B cell (primary cell): ENCODE measurements around the gene CRACR2A. TPM values are rescaled to one million over a fixed set of nuclear protein-coding genes. Genes with fewer than 3 reads are reported as not detected.

Experiments used
- ATAC-seq: fragments of 200-7000 bp; cut with Tn5 transposase; one replicate; pipeline ENCODE4 v1.10.0; 2021; ENCODE audit warnings: low read depth, mild to moderate bottlenecking, moderate number of reproducible peaks, moderate library complexity
- CTCF ChIA-PET: fragments of 350-600 bp; sonication (Branson Sonifier 250); formaldehyde crosslinking; loops from one replicate; lab custom pipeline; 2021; ENCODE audit warnings: antibody characterized with exemption, inconsistent platforms; lab: Charles Lee
- POLR2A ChIA-PET: fragments of 350-600 bp; sonication (Branson Sonifier 250); formaldehyde crosslinking; loops from one replicate; lab custom pipeline; 2021; ENCODE audit warnings: antibody characterized with exemption; lab: Charles Lee
- DNase-seq: peaks from one replicate; pipeline ENCODE4 v3.0.0; 2013
- H2AFZ ChIP-seq: 2 replicates; pipeline ENCODE4 v1.6.1; 2012; ENCODE audit warnings: mild to moderate bottlenecking, low read depth, low read length; ENCODE audit not compliant: insufficient read depth, poor library complexity, severe bottlenecking
- H3K27ac ChIP-seq, 2 donors: 1 replicate in 1 of 2; 2 replicates in 1 of 2; pipeline ENCODE4 v1.5.1; 2012 to 2013; ENCODE audit warnings: low read length in 2 of 2, mild to moderate bottlenecking in 2 of 2, moderate library complexity in 1 of 2
- H3K27me3 ChIP-seq, 4 experiments: fragments of 200-600 bp in 1 of 4; sonication (generic) in 1 of 4; replicated peaks in 1 of 4; 1 replicate in 2 of 4; 2 replicates in 2 of 4; pipeline versions ENCODE4 v1.6.1 to v1.7.0; 2013 to 2016; ENCODE audit warnings: low read length in 3 of 4, mild to moderate bottlenecking in 2 of 4, mixed read lengths in 1 of 4, moderate library complexity in 1 of 4; ENCODE audit not compliant: insufficient read depth in 4 of 4, control insufficient read depth in 3 of 4; ENCODE audit errors: control extremely low read depth in 1 of 4
- H3K36me3 ChIP-seq, 2 experiments: replicated peaks in 1 of 2; 1 replicate in 1 of 2; 2 replicates in 1 of 2; pipeline versions ENCODE4 v1.6.1 to v1.7.1; 2013; ENCODE audit warnings: low read length in 1 of 2; ENCODE audit not compliant: insufficient read depth in 2 of 2, control insufficient read depth in 1 of 2; ENCODE audit errors: control extremely low read depth in 1 of 2, extremely low read depth in 1 of 2
- H3K4me1 ChIP-seq, 2 donors: fragments of 200-600 bp in 1 of 2; sonication (generic) in 1 of 2; 1 replicate in 1 of 2; 2 replicates in 1 of 2; pipeline versions ENCODE4 v1.5.1 to v1.6.1; 2013 to 2017; ENCODE audit warnings: low read length in 2 of 2; ENCODE audit not compliant: control insufficient read depth in 2 of 2, insufficient read depth in 2 of 2
- H3K4me2 ChIP-seq: replicated peaks from 2 replicates; pipeline ENCODE3; 2012; ENCODE audit warnings: mild to moderate bottlenecking, low read depth, low read length; ENCODE audit not compliant: poor library complexity, severe bottlenecking
- H3K4me3 ChIP-seq, 5 experiments: fragments of 200-600 bp in 1 of 5; sonication (generic) in 1 of 5; 1 replicate in 3 of 5; 2 replicates in 2 of 5; pipeline versions ENCODE4 v1.5.1 to v1.7.0; 2011 to 2016; ENCODE audit warnings: low read length in 4 of 5, mild to moderate bottlenecking in 4 of 5, low read depth in 2 of 5, control low read depth in 1 of 5, moderate library complexity in 1 of 5; ENCODE audit not compliant: insufficient read depth in 1 of 5; ENCODE audit errors: control extremely low read depth in 1 of 5, extremely low read depth in 1 of 5
- H3K79me2 ChIP-seq: fragments of 200-600 bp; sonication (generic); one replicate; pipeline ENCODE4 v1.6.0; 2016; ENCODE audit warnings: low read length; ENCODE audit not compliant: control insufficient read depth, insufficient read depth
- H3K9ac ChIP-seq: fragments of 200-600 bp; sonication (generic); 2 replicates; pipeline ENCODE4 v1.6.1; 2017; ENCODE audit warnings: mild to moderate bottlenecking, low read length, moderate library complexity
- H3K9me3 ChIP-seq, 3 donors: one replicate each; pipeline versions ENCODE4 v1.6.1 to v1.7.1; 2013; ENCODE audit warnings: low read length in 2 of 3; ENCODE audit not compliant: control insufficient read depth in 2 of 3, insufficient read depth in 1 of 3; ENCODE audit errors: control extremely low read depth in 1 of 3
- H4K20me1 ChIP-seq: 2 replicates; pipeline ENCODE4 v1.6.0; 2012; ENCODE audit warnings: mild to moderate bottlenecking, low read length; ENCODE audit not compliant: insufficient read depth, control insufficient read depth, poor library complexity, severe bottlenecking
- H3K27ac Mint-ChIP-seq: one replicate; pipeline ENCODE4 v1.8.0; 2021; ENCODE audit warnings: mixed read lengths
- H3K27me3 Mint-ChIP-seq: one replicate; pipeline ENCODE4 v1.8.0; 2021; ENCODE audit warnings: mixed read lengths
- H3K4me1 Mint-ChIP-seq: one replicate; pipeline ENCODE4 v1.8.0; 2021; ENCODE audit warnings: mixed read lengths
- H3K4me3 Mint-ChIP-seq: one replicate; pipeline ENCODE4 v1.8.0; 2021; ENCODE audit warnings: mixed read lengths
- H3K9me3 Mint-ChIP-seq: one replicate; pipeline ENCODE4 v1.8.0; 2022; ENCODE audit warnings: mixed read lengths; ENCODE audit not compliant: insufficient read depth
- CTCF ChIP-seq: fragments of 200-600 bp; IDR thresholded peaks from one replicate; pipeline ENCODE4 v1.8.0; 2022; ENCODE audit warnings: antibody characterized with exemption, mild to moderate bottlenecking
- EZH2 ChIP-seq: IDR thresholded peaks from 2 replicates; pipeline ENCODE4 v1.6.1; 2012; ENCODE audit warnings: borderline replicate concordance, low read depth, mild to moderate bottlenecking, moderate library complexity, low read length; ENCODE audit not compliant: insufficient read depth, poor library complexity, severe bottlenecking
- WGBS: methylation state at CpG from one replicate; pipeline ENCODE4 v1.1.5; 2013; ENCODE audit warnings: missing lambda C conversion rate; ENCODE audit not compliant: insufficient coverage; 5-methylcytosine and 5-hydroxymethylcytosine counted together
- intact Hi-C: fragments of 100-400 bp; cut with micrococcal nuclease; formaldehyde crosslinking; loops from one replicate; pipeline ENCODE4 v1.10.0; 2022
- polyA plus RNA-seq: library from polyadenylated mRNA; depleted of rRNA; stranded (reverse); fragments of >200 nt; gene quantifications from 2 replicates; pipeline ENCODE4 v1.2.3, GENCODE V29; 2012
- total RNA-seq, 2 donors: library from RNA; stranded (reverse); fragments of 120-200 nt in 1 of 2; gene quantifications; 1 replicate in 1 of 2; 2 replicates in 1 of 2; pipeline versions ENCODE4 v1.2.3 to v1.2.4, GENCODE V29; 2013 to 2022

Gene CRACR2A
- total and polyA plus RNA-seq, 2 donors (not counting 1 experiment from before 2014, with no cell fraction given), result 15.2 to 26.1 TPM

DNA sequence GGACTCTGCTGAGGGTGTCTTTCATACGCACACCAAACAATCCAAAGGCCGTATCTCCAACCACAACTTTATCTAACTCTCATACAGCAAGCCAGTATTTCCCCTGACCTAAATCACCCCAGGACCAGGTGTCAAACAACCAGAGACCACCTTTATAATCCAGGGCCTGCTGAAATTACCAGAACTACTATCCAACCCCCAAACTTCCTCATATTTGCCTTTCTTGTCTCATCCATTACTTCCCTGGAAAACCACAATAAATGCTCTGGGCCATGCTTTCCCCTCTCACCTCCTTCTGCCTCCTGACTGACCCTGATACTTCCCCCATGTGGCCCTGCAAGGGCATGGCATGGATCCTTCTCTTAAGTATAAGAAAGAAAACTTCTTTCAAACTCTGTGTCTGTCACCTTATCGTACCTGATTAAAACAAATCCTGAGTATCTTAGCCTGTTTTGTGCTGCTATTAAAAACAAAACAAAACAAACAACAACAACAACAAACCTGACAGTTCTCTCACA, 44.7 kb upstream of the CRACR2A start:
- no CpG with 5 or more reads among the region's 3 CpGs for WGBS
- Histone ChIP-seq H3K9me3 (no peaks in the 10 kb centered on the region), H3K36me3 (no peaks in the 10 kb centered on the region), H3K27me3 (no peaks in the 10 kb centered on the region), H3K4me1 (no peaks in the 10 kb centered on the region), H2AFZ (no peak overlapping the region), H3K4me2 (no peak overlapping the region), H3K79me2 (no peaks in the 10 kb centered on the region), H3K27ac (no peak overlapping the region), H3K9ac (no peak overlapping the region), H3K4me3 (no peak overlapping the region), H4K20me1 (no peaks in the 10 kb centered on the region)
- no peak for ATAC-seq
- Mint-ChIP-seq H3K27ac (no peak overlapping the region), H3K9me3 (no peaks in the 10 kb centered on the region), H3K4me1 (no peaks in the 10 kb centered on the region), H3K27me3 (no peaks in the 10 kb centered on the region), H3K4me3 (no peak overlapping the region)
- intact Hi-C loops, result no loop called here
- POLR2A ChIA-PET, result no interaction called here
- no peak for DNase-seq
- TF ChIP-seq CTCF, result no peak
- no peak for TF ChIP-seq EZH2
- CTCF ChIA-PET, result interaction anchor here (4.4 kb wide), 1 partner anchor 498 kb away, joined by 39 read pairs; no protein-coding TSS in a partner anchor

GRCh38 chr12:3795492-3796133, 42.7 kb upstream of the CRACR2A start:
- Mint-ChIP-seq H3K27me3 (no peaks in the 10 kb centered on the region), H3K9me3 (no peaks in the 10 kb centered on the region), H3K4me1 (no peaks in the 10 kb centered on the region), H3K27ac (no peak overlapping the region), H3K4me3 (no peak overlapping the region)
- Histone ChIP-seq H3K79me2 (no peaks in the 10 kb centered on the region), H3K9ac (no peak overlapping the region), H3K4me1 (no peaks in the 10 kb centered on the region), H3K9me3 (no peaks in the 10 kb centered on the region), H4K20me1 (no peaks in the 10 kb centered on the region), H3K27ac (no peak overlapping the region), H2AFZ (no peak overlapping the region), H3K27me3 (no peaks in the 10 kb centered on the region), H3K36me3 (no peaks in the 10 kb centered on the region), H3K4me3 (no peak overlapping the region), H3K4me2 (no peak overlapping the region)
- no peak for ATAC-seq
- CTCF ChIA-PET, result interaction anchor here (1.1 to 2.2 kb wide), 3 partner anchors 8 to 496 kb away, joined by 4 to 8 read pairs (median 4); no protein-coding TSS in a partner anchor
- WGBS, result 83% methylated on average over 2 of the region's 5 CpGs
- intact Hi-C loops, result no loop called here
- POLR2A ChIA-PET, result no interaction called here
- TF ChIP-seq CTCF (no peak), EZH2 (no peak)
- DNase-seq, result no peak
